Measurements from ENCODE around the gene MUC5B.

DNA sequence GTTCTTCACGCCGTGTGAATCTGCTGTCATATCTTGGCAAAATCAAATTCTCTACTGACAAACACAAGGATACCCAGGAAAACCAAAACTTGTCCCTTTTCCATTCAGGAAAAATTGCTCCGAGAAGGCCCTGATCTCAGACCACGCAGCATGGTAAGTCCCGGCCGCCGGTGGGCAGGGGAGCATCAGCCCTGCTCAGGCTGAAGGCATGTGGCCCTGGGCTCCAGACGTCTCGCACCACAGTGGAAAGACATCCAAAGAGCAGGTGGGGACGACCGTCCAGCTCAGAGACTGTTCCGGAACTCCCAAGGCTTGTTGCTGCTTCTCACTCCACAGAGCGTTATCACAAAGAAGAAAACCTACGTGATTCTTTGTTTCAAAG lies 56.8 kb downstream of the MUC5B start:
- TF ChIP-seq, protein P1, sequence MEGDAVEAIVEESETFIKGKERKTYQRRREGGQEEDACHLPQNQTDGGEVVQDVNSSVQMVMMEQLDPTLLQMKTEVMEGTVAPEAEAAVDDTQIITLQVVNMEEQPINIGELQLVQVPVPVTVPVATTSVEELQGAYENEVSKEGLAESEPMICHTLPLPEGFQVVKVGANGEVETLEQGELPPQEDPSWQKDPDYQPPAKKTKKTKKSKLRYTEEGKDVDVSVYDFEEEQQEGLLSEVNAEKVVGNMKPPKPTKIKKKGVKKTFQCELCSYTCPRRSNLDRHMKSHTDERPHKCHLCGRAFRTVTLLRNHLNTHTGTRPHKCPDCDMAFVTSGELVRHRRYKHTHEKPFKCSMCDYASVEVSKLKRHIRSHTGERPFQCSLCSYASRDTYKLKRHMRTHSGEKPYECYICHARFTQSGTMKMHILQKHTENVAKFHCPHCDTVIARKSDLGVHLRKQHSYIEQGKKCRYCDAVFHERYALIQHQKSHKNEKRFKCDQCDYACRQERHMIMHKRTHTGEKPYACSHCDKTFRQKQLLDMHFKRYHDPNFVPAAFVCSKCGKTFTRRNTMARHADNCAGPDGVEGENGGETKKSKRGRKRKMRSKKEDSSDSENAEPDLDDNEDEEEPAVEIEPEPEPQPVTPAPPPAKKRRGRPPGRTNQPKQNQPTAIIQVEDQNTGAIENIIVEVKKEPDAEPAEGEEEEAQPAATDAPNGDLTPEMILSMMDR (conservative IDR thresholded peaks at IDR 0.05 in 1 of 2, IDR thresholded peaks at IDR 0.05 in 1 of 2; ENCODE audit: low read depth in 1 of 2, low read length in 2 of 2): no peak
- no peak for TF ChIP-seq EZH2 (IDR thresholded peaks at IDR 0.05; ENCODE audit: low read length, missing control alignments)
